ENCODE measurements around the gene SFXN1.

Gene SFXN1

GRCh38 chr5:175539936-175540335, 61.6 kb downstream of the SFXN1 start:
- H3K4me1 ChIP-seq (ENCODE audit: control insufficient read depth, insufficient read depth, low read length, poor library complexity, severe bottlenecking): peaks cover 6% of the 10 kb centered on the region
- H3K9me3 ChIP-seq (ENCODE audit: control insufficient read depth, low read length): no peaks in the 10 kb centered on the region
- WGBS, 2 experiments (ENCODE audit: insufficient coverage in 2 of 2): 57 to 67% methylated on average over 1 to 2 of the region's 2 CpGs
- no peak overlapping the region for H3K27ac ChIP-seq (ENCODE audit: low read depth, low read length, severe bottlenecking)
- H3K36me3 ChIP-seq (ENCODE audit: control insufficient read depth, insufficient read depth, low read length): no peaks in the 10 kb centered on the region
- H3K4me3 ChIP-seq (ENCODE audit: extremely low read depth, insufficient read depth, low read length, poor library complexity, severe bottlenecking): no peak overlapping the region

- Histone ChIP-seq H3K9me3 (ENCODE audit: control insufficient read depth, low read length) (no peaks in the 10 kb centered on the region), H3K4me1 (ENCODE audit: control insufficient read depth, insufficient read depth, low read length, poor library complexity, severe bottlenecking) (no peaks in the 10 kb centered on the region), H3K27ac (ENCODE audit: low read depth, low read length, severe bottlenecking) (no peak overlapping the region), H3K4me3 (ENCODE audit: extremely low read depth, insufficient read depth, low read length, poor library complexity, severe bottlenecking) (no peak overlapping the region), H3K36me3 (ENCODE audit: control insufficient read depth, insufficient read depth, low read length) (no peaks in the 10 kb centered on the region)
- WGBS, 2 experiments (ENCODE audit: insufficient coverage in 2 of 2): 71 to 98% methylated on average over 3 to 4 of the region's 4 CpGs
Measured at GRCh38 chr5:175541264-175541663, 62.9 kb downstream of the SFXN1 start.

GRCh38 chr5:175542232-175542965, 64.0 kb downstream of the SFXN1 start:
- no peaks in the 10 kb centered on the region for H3K9me3 ChIP-seq (ENCODE audit: control insufficient read depth, low read length)
- H3K4me3 ChIP-seq (ENCODE audit: extremely low read depth, insufficient read depth, low read length, poor library complexity, severe bottlenecking): no peak overlapping the region
- H3K4me1 ChIP-seq (ENCODE audit: control insufficient read depth, insufficient read depth, low read length, poor library complexity, severe bottlenecking): no peaks in the 10 kb centered on the region
- H3K27ac ChIP-seq (ENCODE audit: low read depth, low read length, severe bottlenecking): no peak overlapping the region
- WGBS, 2 experiments (ENCODE audit: insufficient coverage in 2 of 2): 63 to 64% methylated on average over 1 to 3 of the region's 5 CpGs
- H3K36me3 ChIP-seq (ENCODE audit: control insufficient read depth, insufficient read depth, low read length): no peaks in the 10 kb centered on the region

GRCh38 chr5:175542966-175543235, 64.5 kb downstream of the SFXN1 start:
- H3K9me3 ChIP-seq (ENCODE audit: control insufficient read depth, low read length): no peaks in the 10 kb centered on the region
- H3K36me3 ChIP-seq (ENCODE audit: control insufficient read depth, insufficient read depth, low read length): no peaks in the 10 kb centered on the region
- H3K27ac ChIP-seq (ENCODE audit: low read depth, low read length, severe bottlenecking): no peak overlapping the region
- H3K4me1 ChIP-seq (ENCODE audit: control insufficient read depth, insufficient read depth, low read length, poor library complexity, severe bottlenecking): no peaks in the 10 kb centered on the region
- H3K4me3 ChIP-seq (ENCODE audit: extremely low read depth, insufficient read depth, low read length, poor library complexity, severe bottlenecking): no peak overlapping the region
- 83% methylated on average over 1 of the region's 1 CpG for WGBS, 2 experiments (ENCODE audit: insufficient coverage in 2 of 2)

- Histone ChIP-seq H3K4me1 (ENCODE audit: control insufficient read depth, insufficient read depth, low read length, poor library complexity, severe bottlenecking) (no peaks in the 10 kb centered on the region), H3K4me3 (ENCODE audit: extremely low read depth, insufficient read depth, low read length, poor library complexity, severe bottlenecking) (no peak overlapping the region), H3K9me3 (ENCODE audit: control insufficient read depth, low read length) (no peaks in the 10 kb centered on the region), H3K36me3 (ENCODE audit: control insufficient read depth, insufficient read depth, low read length) (no peaks in the 10 kb centered on the region), H3K27ac (ENCODE audit: low read depth, low read length, severe bottlenecking) (no peak overlapping the region)
- WGBS, 2 experiments (ENCODE audit: insufficient coverage in 2 of 2): 91 to 100% methylated on average over 1 of the region's 1 CpG
Measured at GRCh38 chr5:175544108-175544511, 65.8 kb downstream of the SFXN1 start.

- 87 to 100% methylated on average over 1 to 4 of the region's 5 CpGs for WGBS, 2 experiments (ENCODE audit: insufficient coverage in 2 of 2)
- Histone ChIP-seq H3K9me3 (ENCODE audit: control insufficient read depth, low read length) (no peaks in the 10 kb centered on the region), H3K4me1 (ENCODE audit: control insufficient read depth, insufficient read depth, low read length, poor library complexity, severe bottlenecking) (no peaks in the 10 kb centered on the region), H3K27ac (ENCODE audit: low read depth, low read length, severe bottlenecking) (no peak overlapping the region), H3K36me3 (ENCODE audit: control insufficient read depth, insufficient read depth, low read length) (no peaks in the 10 kb centered on the region), H3K4me3 (ENCODE audit: extremely low read depth, insufficient read depth, low read length, poor library complexity, severe bottlenecking) (no peak overlapping the region)
Measured at GRCh38 chr5:175544586-175544985, 66.2 kb downstream of the SFXN1 start.

- Histone ChIP-seq H3K4me3 (ENCODE audit: extremely low read depth, insufficient read depth, low read length, poor library complexity, severe bottlenecking) (no peak overlapping the region), H3K36me3 (ENCODE audit: control insufficient read depth, insufficient read depth, low read length) (no peaks in the 10 kb centered on the region), H3K9me3 (ENCODE audit: control insufficient read depth, low read length) (no peaks in the 10 kb centered on the region), H3K4me1 (ENCODE audit: control insufficient read depth, insufficient read depth, low read length, poor library complexity, severe bottlenecking) (no peaks in the 10 kb centered on the region), H3K27ac (ENCODE audit: low read depth, low read length, severe bottlenecking) (no peak overlapping the region)
Measured at GRCh38 chr5:175547842-175548241, 69.5 kb downstream of the SFXN1 start.

GRCh38 chr5:175548626-175549311, 70.4 kb downstream of the SFXN1 start:
- no peak overlapping the region for H3K4me3 ChIP-seq (ENCODE audit: extremely low read depth, insufficient read depth, low read length, poor library complexity, severe bottlenecking)
- H3K36me3 ChIP-seq (ENCODE audit: control insufficient read depth, insufficient read depth, low read length): no peaks in the 10 kb centered on the region
- H3K27ac ChIP-seq (ENCODE audit: low read depth, low read length, severe bottlenecking): no peak overlapping the region
- WGBS, 2 experiments (ENCODE audit: insufficient coverage in 2 of 2): 76 to 77% methylated on average over 8 to 13 of the region's 15 CpGs
- H3K4me1 ChIP-seq (ENCODE audit: control insufficient read depth, insufficient read depth, low read length, poor library complexity, severe bottlenecking): no peaks in the 10 kb centered on the region
- H3K9me3 ChIP-seq (ENCODE audit: control insufficient read depth, low read length): no peaks in the 10 kb centered on the region

- Histone ChIP-seq H3K27ac (ENCODE audit: low read depth, low read length, severe bottlenecking) (no peak overlapping the region), H3K36me3 (ENCODE audit: control insufficient read depth, insufficient read depth, low read length) (no peaks in the 10 kb centered on the region), H3K9me3 (ENCODE audit: control insufficient read depth, low read length) (no peaks in the 10 kb centered on the region), H3K4me3 (ENCODE audit: extremely low read depth, insufficient read depth, low read length, poor library complexity, severe bottlenecking) (no peak overlapping the region), H3K4me1 (ENCODE audit: control insufficient read depth, insufficient read depth, low read length, poor library complexity, severe bottlenecking) (no peaks in the 10 kb centered on the region)
- WGBS, 2 experiments (ENCODE audit: insufficient coverage in 2 of 2): 82 to 100% methylated on average over 1 to 3 of the region's 4 CpGs
Measured at GRCh38 chr5:175550055-175550805, 71.9 kb downstream of the SFXN1 start.

GRCh38 chr5:175551266-175551665, 72.9 kb downstream of the SFXN1 start:
- Histone ChIP-seq H3K9me3 (ENCODE audit: control insufficient read depth, low read length) (no peaks in the 10 kb centered on the region), H3K36me3 (ENCODE audit: control insufficient read depth, insufficient read depth, low read length) (no peaks in the 10 kb centered on the region), H3K4me1 (ENCODE audit: control insufficient read depth, insufficient read depth, low read length, poor library complexity, severe bottlenecking) (peaks cover 1% of the 10 kb centered on the region), H3K4me3 (ENCODE audit: extremely low read depth, insufficient read depth, low read length, poor library complexity, severe bottlenecking) (no peak overlapping the region), H3K27ac (ENCODE audit: low read depth, low read length, severe bottlenecking) (no peak overlapping the region)
- WGBS, 2 experiments (ENCODE audit: insufficient coverage in 2 of 2): 70 to 100% methylated on average over 1 to 2 of the region's 4 CpGs

GRCh38 chr5:175554296-175554695, 75.9 kb downstream of the SFXN1 start:
- Histone ChIP-seq H3K9me3 (ENCODE audit: control insufficient read depth, low read length) (no peaks in the 10 kb centered on the region), H3K27ac (ENCODE audit: low read depth, low read length, severe bottlenecking) (no peak overlapping the region), H3K36me3 (ENCODE audit: control insufficient read depth, insufficient read depth, low read length) (no peaks in the 10 kb centered on the region), H3K4me3 (ENCODE audit: extremely low read depth, insufficient read depth, low read length, poor library complexity, severe bottlenecking) (no peak overlapping the region), H3K4me1 (ENCODE audit: control insufficient read depth, insufficient read depth, low read length, poor library complexity, severe bottlenecking) (peaks cover 9% of the 10 kb centered on the region)
- WGBS, 2 experiments (ENCODE audit: insufficient coverage in 2 of 2): 83 to 87% methylated on average over 5 of the region's 8 CpGs
